ENCODE results near the gene METTL24. TPM values are rescaled to one million over a fixed set of nuclear protein-coding genes. Genes with fewer than 3 reads are reported as not detected.

METTL24 gene
- total RNA-seq, 2 experiments from 2014 or later = not detected

GRCh38 chr6:110340392-110340965 is 17.7 kb downstream of the METTL24 start:
- no peak overlapping the region for H3K27ac Mint-ChIP-seq
- H3K36me3 Mint-ChIP-seq (ENCODE audit: low read depth) = no peaks in the 10 kb centered on the region
- no peaks in the 10 kb centered on the region for H3K4me1 Mint-ChIP-seq
- H3K27me3 Mint-ChIP-seq = peaks cover 16% of the 10 kb centered on the region
- POLR2A ChIA-PET = no interaction called here
- H3K9me3 Mint-ChIP-seq = no peaks in the 10 kb centered on the region
- DNase-seq = no peak
- no peak overlapping the region for H3K4me3 Mint-ChIP-seq
- CTCF ChIA-PET = no interaction called here

DNA sequence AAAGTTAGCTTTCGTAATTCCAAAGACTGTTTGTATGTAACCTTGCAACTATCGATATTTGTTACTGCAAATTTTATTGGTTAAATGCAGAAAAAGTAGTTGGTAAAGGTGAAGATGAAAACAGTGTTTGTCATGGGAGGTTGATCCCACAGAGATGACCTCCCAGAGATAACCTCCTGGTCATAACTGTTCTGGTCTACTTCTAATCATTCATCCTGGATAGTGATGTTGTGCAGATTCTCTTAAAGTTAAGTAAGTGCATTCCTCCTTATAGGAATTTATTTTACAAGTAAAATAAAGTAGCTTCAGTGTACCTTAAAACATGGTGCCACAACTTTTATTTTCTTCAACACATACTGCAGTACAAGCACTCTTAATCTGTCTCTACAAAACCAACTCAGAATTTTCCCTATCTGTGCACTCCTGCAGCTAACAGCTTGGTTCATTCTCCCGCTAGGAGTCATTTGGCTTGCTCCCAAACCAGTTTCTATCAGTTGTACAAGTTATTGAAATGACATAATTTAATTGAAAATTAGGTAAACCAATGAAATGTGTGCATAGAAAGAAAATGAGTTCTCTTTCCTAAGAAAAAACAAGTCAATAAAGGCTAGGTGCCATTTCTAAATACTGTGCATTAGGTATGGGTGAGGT is 19.2 kb downstream of the METTL24 start:
- H3K27ac Mint-ChIP-seq = no peak overlapping the region
- ChIA-PET CTCF (no interaction called here), POLR2A (no interaction called here)
- DNase-seq = no peak
- no peaks in the 10 kb centered on the region for H3K9me3 Mint-ChIP-seq
- no peak overlapping the region for H3K4me3 Mint-ChIP-seq
- peaks cover 17% of the 10 kb centered on the region for H3K27me3 Mint-ChIP-seq
- H3K36me3 Mint-ChIP-seq (ENCODE audit: low read depth) = no peaks in the 10 kb centered on the region
- H3K4me1 Mint-ChIP-seq = no peaks in the 10 kb centered on the region

DNA sequence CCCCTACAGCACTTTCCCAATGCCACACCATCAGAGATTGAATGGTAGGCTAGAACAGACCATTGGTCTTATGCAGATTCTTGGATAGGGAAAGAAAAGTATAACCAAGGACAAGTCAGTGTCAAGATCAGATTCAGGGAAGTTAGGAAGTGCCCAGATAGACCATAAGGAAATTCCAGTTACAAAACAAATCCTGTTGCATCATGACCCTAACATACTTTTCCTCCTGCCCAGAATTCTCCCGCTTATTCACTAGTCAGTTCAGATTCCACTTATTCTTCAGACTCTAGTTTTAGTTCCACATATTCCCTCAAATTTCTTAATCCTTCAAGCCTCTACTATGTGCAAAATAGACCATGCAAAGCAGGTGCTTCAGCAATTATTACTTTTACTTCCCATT is 20.7 kb downstream of the METTL24 start:
- DNase-seq = no peak
- Mint-ChIP-seq H3K27me3 (peaks cover 17% of the 10 kb centered on the region), H3K9me3 (no peaks in the 10 kb centered on the region), H3K4me1 (no peaks in the 10 kb centered on the region), H3K4me3 (no peak overlapping the region), H3K27ac (no peak overlapping the region), H3K36me3 (ENCODE audit: low read depth) (no peaks in the 10 kb centered on the region)
- POLR2A ChIA-PET = no interaction called here
- CTCF ChIA-PET = no interaction called here

DNA sequence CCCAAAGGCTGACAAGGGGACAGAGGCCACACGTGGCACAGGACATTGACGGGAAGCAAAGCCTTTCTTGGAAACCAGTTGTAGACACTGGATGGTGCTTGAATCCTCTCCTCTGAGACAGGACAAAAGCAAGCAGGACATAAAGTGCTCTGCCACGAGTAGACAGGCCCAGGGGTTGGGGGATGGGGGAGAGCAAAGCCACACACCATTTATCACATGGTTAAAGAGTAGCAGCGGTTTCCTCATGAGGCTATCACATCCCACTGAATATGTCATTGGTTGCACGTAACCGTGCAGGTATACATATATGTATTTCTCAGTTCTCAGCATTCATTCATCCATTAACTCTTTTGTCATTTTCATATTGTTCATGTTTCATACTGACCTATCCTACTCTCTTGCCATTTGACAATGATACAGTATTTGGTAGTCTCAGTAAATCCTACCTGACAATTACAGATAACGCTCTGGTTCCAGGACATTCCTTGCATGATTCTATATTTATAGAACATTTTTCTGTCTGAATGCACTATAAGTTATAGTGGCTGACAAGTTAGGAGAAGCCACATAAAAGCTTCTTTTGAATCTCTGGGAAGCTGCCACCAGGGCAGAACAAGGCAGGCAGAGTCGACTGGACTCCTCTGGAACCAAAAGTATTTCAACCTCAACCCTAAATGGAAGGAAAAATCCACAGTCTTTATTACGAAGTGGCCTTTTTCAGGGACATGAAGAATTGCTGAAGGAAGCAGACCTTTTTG is 23.5 kb downstream of the METTL24 start:
- H3K27ac Mint-ChIP-seq = no peak overlapping the region
- no peaks in the 10 kb centered on the region for H3K9me3 Mint-ChIP-seq
- DNase-seq = no peak
- peaks cover 19% of the 10 kb centered on the region for H3K27me3 Mint-ChIP-seq
- CTCF ChIA-PET = interaction anchor here (0.6 kb wide), 2 partner anchors 99 to 704 kb away, joined by 3 to 4 read pairs; no protein-coding TSS in a partner anchor
- H3K4me1 Mint-ChIP-seq = no peaks in the 10 kb centered on the region
- no peak overlapping the region for H3K4me3 Mint-ChIP-seq
- POLR2A ChIA-PET = no interaction called here
- H3K36me3 Mint-ChIP-seq (ENCODE audit: low read depth) = no peaks in the 10 kb centered on the region

- ChIA-PET POLR2A (no interaction called here), CTCF (no interaction called here)
These were observed 25.9 kb downstream of the METTL24 start for GRCh38 chr6:110332281-110332680.

GRCh38 chr6:110331816-110332215 is 26.3 kb downstream of the METTL24 start:
- DNase-seq = no peak
- Mint-ChIP-seq H3K4me1 (no peaks in the 10 kb centered on the region), H3K27ac (no peak overlapping the region), H3K27me3 (peaks cover 7% of the 10 kb centered on the region), H3K9me3 (no peaks in the 10 kb centered on the region), H3K4me3 (no peak overlapping the region), H3K36me3 (ENCODE audit: low read depth) (no peaks in the 10 kb centered on the region)
- ChIA-PET CTCF (no interaction called here), POLR2A (no interaction called here)

More at GRCh38 chr6:110332281-110332680, 25.9 kb downstream of the METTL24 start:
- Mint-ChIP-seq H3K9me3 (no peaks in the 10 kb centered on the region), H3K27ac (no peak overlapping the region), H3K4me1 (no peaks in the 10 kb centered on the region), H3K4me3 (no peak overlapping the region), H3K36me3 (ENCODE audit: low read depth) (no peaks in the 10 kb centered on the region), H3K27me3 (peaks cover 9% of the 10 kb centered on the region)
- no peak for DNase-seq

DNA sequence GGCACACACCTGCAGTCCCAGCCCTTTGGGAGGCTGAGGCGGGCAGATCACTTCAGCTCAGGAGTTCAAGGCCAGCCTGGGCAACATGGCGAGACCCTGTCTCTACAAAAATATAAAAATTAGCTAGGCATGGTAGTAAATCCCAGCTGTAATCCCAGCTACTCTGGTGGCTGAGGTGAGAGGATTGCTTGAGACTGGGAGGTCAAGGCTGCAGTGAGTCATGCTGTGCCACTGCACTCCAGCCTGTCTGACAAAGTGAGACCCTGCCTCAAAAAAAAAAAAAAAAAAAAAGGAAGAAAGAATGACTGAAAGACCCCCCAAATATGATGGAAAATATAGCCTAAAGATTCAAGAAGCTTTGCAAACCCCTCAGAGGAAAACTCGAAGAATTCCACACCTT is 26.8 kb downstream of the METTL24 start:
- Mint-ChIP-seq H3K27ac (no peak overlapping the region), H3K4me1 (no peaks in the 10 kb centered on the region), H3K27me3 (peaks cover 6% of the 10 kb centered on the region), H3K4me3 (no peak overlapping the region), H3K36me3 (ENCODE audit: low read depth) (no peaks in the 10 kb centered on the region), H3K9me3 (no peaks in the 10 kb centered on the region)
- ChIA-PET CTCF (no interaction called here), POLR2A (no interaction called here)
- DNase-seq = no peak

GRCh38 chr6:110329714-110330436 is 28.3 kb downstream of the METTL24 start:
- Mint-ChIP-seq H3K4me3 (no peak overlapping the region), H3K4me1 (no peaks in the 10 kb centered on the region), H3K9me3 (no peaks in the 10 kb centered on the region), H3K36me3 (ENCODE audit: low read depth) (no peaks in the 10 kb centered on the region), H3K27ac (no peak overlapping the region), H3K27me3 (peaks cover 6% of the 10 kb centered on the region)
- CTCF ChIA-PET = no interaction called here
- POLR2A ChIA-PET = no interaction called here
- DNase-seq = no peak

- Mint-ChIP-seq H3K27me3 (peaks cover 2% of the 10 kb centered on the region), H3K9me3 (no peaks in the 10 kb centered on the region), H3K4me1 (no peaks in the 10 kb centered on the region), H3K36me3 (ENCODE audit: low read depth) (no peaks in the 10 kb centered on the region), H3K27ac (no peak overlapping the region), H3K4me3 (no peak overlapping the region)
- CTCF ChIA-PET = no interaction called here
- no peak for DNase-seq
- POLR2A ChIA-PET = no interaction called here
These were observed 28.8 kb downstream of the METTL24 start for GRCh38 chr6:110329348-110329713.

GRCh38 chr6:110328259-110328658 is 29.9 kb downstream of the METTL24 start:
- H3K4me1 Mint-ChIP-seq = no peaks in the 10 kb centered on the region
- H3K27me3 Mint-ChIP-seq = peaks cover 2% of the 10 kb centered on the region
- no peaks in the 10 kb centered on the region for H3K36me3 Mint-ChIP-seq (ENCODE audit: low read depth)
- no peak overlapping the region for H3K4me3 Mint-ChIP-seq
- ChIA-PET CTCF (interaction anchor here (1.2 kb wide), 1 partner anchor 10 kb away, joined by 3 read pairs; no protein-coding TSS in a partner anchor), POLR2A (no interaction called here)
- no peak for DNase-seq
- H3K9me3 Mint-ChIP-seq = no peaks in the 10 kb centered on the region
- H3K27ac Mint-ChIP-seq = no peak overlapping the region

- ChIA-PET POLR2A (no interaction called here), CTCF (interaction anchor here (1.4 kb wide), 1 partner anchor 10 kb away, joined by 3 read pairs; no protein-coding TSS in a partner anchor)
- H3K36me3 Mint-ChIP-seq (ENCODE audit: low read depth) = no peaks in the 10 kb centered on the region
- no peaks in the 10 kb centered on the region for H3K4me1 Mint-ChIP-seq
- H3K27me3 Mint-ChIP-seq = peaks cover 2% of the 10 kb centered on the region
- no peak overlapping the region for H3K4me3 Mint-ChIP-seq
- H3K9me3 Mint-ChIP-seq = no peaks in the 10 kb centered on the region
- no peak overlapping the region for H3K27ac Mint-ChIP-seq
- DNase-seq = no peak
These were observed 30.8 kb downstream of the METTL24 start for GRCh38 chr6:110327391-110327790.

GRCh38 chr6:110326609-110327008 is 31.5 kb downstream of the METTL24 start:
- Mint-ChIP-seq H3K27me3 (peaks cover 2% of the 10 kb centered on the region), H3K4me1 (no peaks in the 10 kb centered on the region), H3K4me3 (no peak overlapping the region), H3K27ac (no peak overlapping the region), H3K36me3 (ENCODE audit: low read depth) (no peaks in the 10 kb centered on the region), H3K9me3 (no peaks in the 10 kb centered on the region)
- POLR2A ChIA-PET = no interaction called here
- DNase-seq = no peak
- CTCF ChIA-PET = interaction anchor here (0.6 to 1.4 kb wide), 2 partner anchors 10 to 638 kb away, joined by 3 read pairs; no protein-coding TSS in a partner anchor

- ChIA-PET CTCF (no interaction called here), POLR2A (no interaction called here)
- DNase-seq = no peak
- Mint-ChIP-seq H3K27ac (no peak overlapping the region), H3K9me3 (no peaks in the 10 kb centered on the region), H3K27me3 (peaks cover 2% of the 10 kb centered on the region), H3K36me3 (ENCODE audit: low read depth) (no peaks in the 10 kb centered on the region), H3K4me3 (no peak overlapping the region), H3K4me1 (no peaks in the 10 kb centered on the region)
These were observed 32.1 kb downstream of the METTL24 start for GRCh38 chr6:110326057-110326456.
